ENCODE data around the gene CRAMP1.

CRAMP1 gene

GRCh38 chr16:1620391-1620790 lies 8.2 kb downstream of the CRAMP1 start:
- Histone ChIP-seq H3K4me3 (ENCODE audit: low read length) (no peak overlapping the region), H3K9me3 (replicated peaks; ENCODE audit: low read length) (no peaks in the 10 kb centered on the region), H3K4me2 (ENCODE audit: low read length) (no peak overlapping the region), H3K27me3 (ENCODE audit: control insufficient read depth, insufficient read depth, low read length) (no peaks in the 10 kb centered on the region), H3K36me3 (ENCODE audit: insufficient read depth, low read length) (peaks cover 46% of the 10 kb centered on the region), H3K9ac (ENCODE audit: low read depth, low read length) (no peak overlapping the region), H3K4me1 (ENCODE audit: control insufficient read depth, insufficient read depth, low read length) (peaks cover 4% of the 10 kb centered on the region)

DNA sequence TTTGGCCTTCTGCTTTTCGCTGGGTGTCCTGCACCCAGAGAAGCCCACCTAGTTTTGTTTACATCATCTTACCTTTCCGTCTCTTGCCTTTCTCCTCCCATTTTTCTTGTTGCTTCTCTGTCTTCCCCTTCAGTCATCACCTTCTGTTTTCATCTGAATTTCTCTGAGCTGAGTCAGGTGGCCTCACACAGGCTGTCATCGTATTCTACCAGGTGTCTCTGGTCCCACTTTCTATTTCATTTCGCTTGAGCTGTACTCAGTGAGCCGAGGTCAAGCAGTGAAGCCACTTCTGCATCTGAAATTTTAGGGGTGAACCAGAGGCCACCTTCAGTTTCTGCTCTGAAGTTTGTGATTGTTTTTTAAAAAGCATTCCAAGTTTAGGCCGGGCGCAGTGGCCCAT lies 9.7 kb downstream of the CRAMP1 start:
- Histone ChIP-seq H3K4me1 (ENCODE audit: control insufficient read depth, insufficient read depth, low read length) (no peaks in the 10 kb centered on the region), H3K4me2 (ENCODE audit: low read length) (no peak overlapping the region), H3K9ac (ENCODE audit: low read depth, low read length) (no peak overlapping the region), H3K9me3 (replicated peaks; ENCODE audit: low read length) (no peaks in the 10 kb centered on the region), H3K27me3 (ENCODE audit: control insufficient read depth, insufficient read depth, low read length) (no peaks in the 10 kb centered on the region), H3K4me3 (ENCODE audit: low read length) (no peak overlapping the region), H3K36me3 (ENCODE audit: insufficient read depth, low read length) (peaks cover 50% of the 10 kb centered on the region)

- H3K4me3 ChIP-seq (ENCODE audit: low read length), result no peak overlapping the region
- H3K27me3 ChIP-seq (ENCODE audit: control insufficient read depth, insufficient read depth, low read length), result no peaks in the 10 kb centered on the region
- no peaks in the 10 kb centered on the region for H3K9me3 ChIP-seq (replicated peaks; ENCODE audit: low read length)
- peaks cover 41% of the 10 kb centered on the region for H3K36me3 ChIP-seq (ENCODE audit: insufficient read depth, low read length)
- H3K4me1 ChIP-seq (ENCODE audit: control insufficient read depth, insufficient read depth, low read length), result no peaks in the 10 kb centered on the region
- H3K4me2 ChIP-seq (ENCODE audit: low read length), result no peak overlapping the region
- no peak overlapping the region for H3K9ac ChIP-seq (ENCODE audit: low read depth, low read length)
These were observed 14.2 kb downstream of the CRAMP1 start for GRCh38 chr16:1626327-1626726.

DNA sequence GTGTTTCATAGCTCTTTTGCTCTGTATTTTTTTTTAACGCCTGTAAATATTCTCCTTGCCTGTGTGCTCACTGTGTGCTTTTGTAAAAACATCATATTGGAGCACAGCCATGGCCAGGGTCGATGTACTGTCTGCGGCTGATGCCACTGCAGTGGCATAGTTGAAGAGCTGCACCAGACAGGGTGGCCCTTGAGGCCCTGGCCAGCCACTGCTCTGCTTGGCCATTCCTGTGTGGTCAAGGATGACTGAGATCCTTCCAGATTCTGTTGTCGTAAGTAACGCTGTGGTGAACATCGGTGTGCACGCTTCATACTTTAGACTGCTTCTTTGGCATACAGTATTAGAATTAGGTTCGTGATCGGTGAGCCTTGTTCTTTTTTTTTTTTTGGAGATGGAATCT lies 14.6 kb downstream of the CRAMP1 start:
- Histone ChIP-seq H3K9me3 (replicated peaks; ENCODE audit: low read length) (no peaks in the 10 kb centered on the region), H3K9ac (ENCODE audit: low read depth, low read length) (no peak overlapping the region), H3K27me3 (ENCODE audit: control insufficient read depth, insufficient read depth, low read length) (no peaks in the 10 kb centered on the region), H3K4me3 (ENCODE audit: low read length) (no peak overlapping the region), H3K4me2 (ENCODE audit: low read length) (no peak overlapping the region), H3K36me3 (ENCODE audit: insufficient read depth, low read length) (peaks cover 39% of the 10 kb centered on the region), H3K4me1 (ENCODE audit: control insufficient read depth, insufficient read depth, low read length) (no peaks in the 10 kb centered on the region)

DNA sequence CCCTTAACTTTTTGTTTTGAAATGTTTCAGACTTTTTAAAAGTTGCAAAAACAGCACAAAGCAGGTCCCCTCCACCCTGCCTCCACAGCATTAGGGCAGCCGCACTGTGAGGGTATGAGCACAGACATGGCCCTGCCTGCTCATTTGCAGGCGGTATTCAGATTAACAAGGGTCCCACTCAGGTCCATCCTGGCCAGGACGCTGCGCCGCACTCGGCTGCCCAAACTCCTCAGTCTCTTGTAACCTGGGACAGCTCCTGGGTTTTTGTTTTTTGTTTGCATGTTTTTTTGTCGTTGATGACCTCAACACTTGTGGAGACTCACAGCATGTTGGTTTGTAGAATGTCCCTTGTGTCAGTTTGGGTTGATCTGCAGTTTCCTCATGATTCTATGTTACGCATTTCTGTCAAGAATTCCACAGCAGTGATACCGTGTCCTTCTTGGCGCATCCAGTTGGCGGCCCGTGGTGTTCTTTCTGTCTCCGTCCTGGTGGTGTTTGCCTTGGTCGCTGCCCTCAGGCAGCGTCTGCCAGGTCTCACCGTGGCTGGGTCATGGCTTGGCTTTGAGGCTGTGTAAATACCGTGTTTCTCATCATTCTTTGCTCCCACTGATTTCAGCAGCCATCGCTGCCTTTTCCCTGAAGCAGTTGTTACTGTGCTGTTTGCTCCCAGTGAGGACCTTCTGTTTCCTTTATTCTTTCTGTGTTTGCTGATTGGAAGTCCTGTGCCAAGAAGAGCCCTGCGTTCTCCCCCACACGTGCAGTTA lies 18.5 kb downstream of the CRAMP1 start:
- Histone ChIP-seq H3K27me3 (ENCODE audit: control insufficient read depth, insufficient read depth, low read length) (no peaks in the 10 kb centered on the region), H3K36me3 (ENCODE audit: insufficient read depth, low read length) (peaks cover 64% of the 10 kb centered on the region), H3K4me2 (ENCODE audit: low read length) (no peak overlapping the region), H3K9ac (ENCODE audit: low read depth, low read length) (no peak overlapping the region), H3K9me3 (replicated peaks; ENCODE audit: low read length) (no peaks in the 10 kb centered on the region), H3K4me1 (ENCODE audit: control insufficient read depth, insufficient read depth, low read length) (no peaks in the 10 kb centered on the region), H3K4me3 (ENCODE audit: low read length) (no peak overlapping the region)

DNA sequence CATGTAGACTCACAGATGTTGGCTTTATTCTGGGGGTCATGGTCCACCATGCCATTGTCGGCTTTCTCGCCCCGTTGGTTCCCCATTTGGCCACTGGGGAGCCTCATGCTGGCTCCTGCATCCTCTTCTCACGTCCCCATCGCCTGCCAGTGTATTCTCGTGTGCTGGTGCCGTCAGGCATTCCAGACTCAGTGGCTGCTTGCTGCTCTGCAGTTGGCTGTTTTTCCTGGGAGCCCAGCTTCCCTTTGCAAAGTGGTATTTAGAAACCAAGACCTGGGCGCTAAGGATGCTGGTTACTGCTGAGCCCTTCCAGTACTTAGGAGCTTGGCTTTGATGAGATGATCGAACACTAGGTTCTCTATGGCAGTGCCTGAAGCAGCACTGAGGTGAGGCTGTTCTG lies 19.1 kb downstream of the CRAMP1 start:
- Histone ChIP-seq H3K9ac (ENCODE audit: low read depth, low read length) (no peak overlapping the region), H3K4me2 (ENCODE audit: low read length) (no peak overlapping the region), H3K9me3 (replicated peaks; ENCODE audit: low read length) (no peaks in the 10 kb centered on the region), H3K4me1 (ENCODE audit: control insufficient read depth, insufficient read depth, low read length) (no peaks in the 10 kb centered on the region), H3K4me3 (ENCODE audit: low read length) (no peak overlapping the region), H3K36me3 (ENCODE audit: insufficient read depth, low read length) (peaks cover 58% of the 10 kb centered on the region), H3K27me3 (ENCODE audit: control insufficient read depth, insufficient read depth, low read length) (no peaks in the 10 kb centered on the region)

DNA sequence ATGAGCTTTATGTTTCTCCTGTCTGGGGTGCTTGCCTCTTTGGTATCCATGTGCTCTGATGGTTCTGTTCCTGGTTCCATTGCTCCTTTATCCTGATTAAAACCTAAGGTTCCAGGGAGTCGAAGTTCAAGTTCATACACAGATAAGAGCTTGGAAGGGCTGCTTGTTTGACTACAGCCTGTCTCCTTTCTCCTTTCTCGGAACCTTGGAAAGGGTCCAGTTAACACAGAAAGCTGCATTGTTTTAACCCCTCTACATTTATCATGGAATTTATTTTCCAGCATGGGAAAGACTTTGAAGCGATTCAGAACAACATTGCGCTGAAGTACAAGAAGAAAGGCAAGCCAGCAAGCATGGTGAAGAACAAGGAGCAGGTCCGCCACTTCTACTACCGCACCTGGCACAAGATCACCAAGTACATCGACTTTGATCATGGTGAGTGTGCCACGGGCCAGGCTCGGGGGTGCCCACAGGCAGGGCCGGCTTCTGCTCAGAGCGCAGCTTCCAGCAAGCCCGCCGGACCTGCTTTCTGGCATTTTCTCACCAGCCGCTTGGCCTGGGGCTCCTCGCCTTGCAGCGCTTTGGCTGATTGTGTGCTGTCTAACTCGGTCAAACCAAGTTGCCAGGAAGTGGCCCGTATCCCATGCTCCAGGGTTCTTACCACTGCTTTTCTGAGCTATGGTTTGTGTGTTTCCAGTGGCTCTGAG lies 19.9 kb downstream of the CRAMP1 start:
- no peak overlapping the region for H3K4me2 ChIP-seq (ENCODE audit: low read length)
- H3K27me3 ChIP-seq (ENCODE audit: control insufficient read depth, insufficient read depth, low read length), result no peaks in the 10 kb centered on the region
- no peaks in the 10 kb centered on the region for H3K9me3 ChIP-seq (replicated peaks; ENCODE audit: low read length)
- H3K9ac ChIP-seq (ENCODE audit: low read depth, low read length), result no peak overlapping the region
- H3K4me3 ChIP-seq (ENCODE audit: low read length), result no peak overlapping the region
- H3K4me1 ChIP-seq (ENCODE audit: control insufficient read depth, insufficient read depth, low read length), result no peaks in the 10 kb centered on the region
- H3K36me3 ChIP-seq (ENCODE audit: insufficient read depth, low read length), result peaks cover 54% of the 10 kb centered on the region

DNA sequence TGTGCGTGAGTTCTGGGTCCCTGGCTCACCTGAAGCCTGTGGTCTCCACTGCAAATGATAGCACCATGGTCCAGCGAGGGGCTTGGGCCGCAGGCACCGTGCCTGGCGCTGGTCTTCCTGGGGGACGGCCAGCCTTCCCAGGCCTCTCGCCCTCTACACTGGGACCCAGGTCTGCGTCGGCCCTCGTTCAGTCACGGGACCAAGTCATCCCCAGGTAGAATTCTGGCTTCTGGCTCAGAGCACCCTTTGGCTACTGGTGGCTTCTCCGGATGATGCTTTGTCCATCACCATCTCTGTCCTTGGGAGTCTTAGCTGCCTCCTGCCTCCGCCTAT lies 20.4 kb downstream of the CRAMP1 start:
- Histone ChIP-seq H3K9me3 (replicated peaks; ENCODE audit: low read length) (no peaks in the 10 kb centered on the region), H3K4me1 (ENCODE audit: control insufficient read depth, insufficient read depth, low read length) (no peaks in the 10 kb centered on the region), H3K36me3 (ENCODE audit: insufficient read depth, low read length) (peaks cover 51% of the 10 kb centered on the region), H3K4me3 (ENCODE audit: low read length) (no peak overlapping the region), H3K9ac (ENCODE audit: low read depth, low read length) (no peak overlapping the region), H3K4me2 (ENCODE audit: low read length) (no peak overlapping the region), H3K27me3 (ENCODE audit: control insufficient read depth, insufficient read depth, low read length) (no peaks in the 10 kb centered on the region)

DNA sequence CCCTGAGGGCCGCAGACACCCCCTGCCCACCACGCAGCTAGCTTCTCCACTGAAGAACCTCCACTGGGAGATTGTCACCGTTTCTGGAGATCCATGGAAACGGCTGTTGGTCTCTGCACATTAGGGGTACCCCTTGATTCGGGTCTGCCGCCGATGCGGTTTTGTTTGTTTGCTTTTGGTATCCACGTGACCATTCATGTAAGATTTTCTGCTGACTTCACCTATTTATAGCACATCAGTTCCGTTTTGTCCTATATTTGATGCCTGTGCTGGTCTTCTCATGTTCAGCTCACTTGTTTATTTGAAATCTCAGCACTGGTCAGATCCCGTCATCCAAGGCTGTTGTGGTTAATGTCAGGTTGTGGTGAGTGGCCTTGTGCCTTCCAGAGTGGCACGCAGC lies 21.1 kb downstream of the CRAMP1 start:
- Histone ChIP-seq H3K4me3 (ENCODE audit: low read length) (no peak overlapping the region), H3K36me3 (ENCODE audit: insufficient read depth, low read length) (peaks cover 55% of the 10 kb centered on the region), H3K9me3 (replicated peaks; ENCODE audit: low read length) (no peaks in the 10 kb centered on the region), H3K9ac (ENCODE audit: low read depth, low read length) (no peak overlapping the region), H3K4me1 (ENCODE audit: control insufficient read depth, insufficient read depth, low read length) (no peaks in the 10 kb centered on the region), H3K27me3 (ENCODE audit: control insufficient read depth, insufficient read depth, low read length) (no peaks in the 10 kb centered on the region), H3K4me2 (ENCODE audit: low read length) (no peak overlapping the region)

GRCh38 chr16:1634541-1634940 lies 22.4 kb downstream of the CRAMP1 start:
- H3K4me1 ChIP-seq (ENCODE audit: control insufficient read depth, insufficient read depth, low read length), result no peaks in the 10 kb centered on the region
- no peak overlapping the region for H3K9ac ChIP-seq (ENCODE audit: low read depth, low read length)
- no peak overlapping the region for H3K4me3 ChIP-seq (ENCODE audit: low read length)
- H3K36me3 ChIP-seq (ENCODE audit: insufficient read depth, low read length), result peaks cover 58% of the 10 kb centered on the region
- no peak overlapping the region for H3K4me2 ChIP-seq (ENCODE audit: low read length)
- H3K9me3 ChIP-seq (replicated peaks; ENCODE audit: low read length), result no peaks in the 10 kb centered on the region
- no peaks in the 10 kb centered on the region for H3K27me3 ChIP-seq (ENCODE audit: control insufficient read depth, insufficient read depth, low read length)

DNA sequence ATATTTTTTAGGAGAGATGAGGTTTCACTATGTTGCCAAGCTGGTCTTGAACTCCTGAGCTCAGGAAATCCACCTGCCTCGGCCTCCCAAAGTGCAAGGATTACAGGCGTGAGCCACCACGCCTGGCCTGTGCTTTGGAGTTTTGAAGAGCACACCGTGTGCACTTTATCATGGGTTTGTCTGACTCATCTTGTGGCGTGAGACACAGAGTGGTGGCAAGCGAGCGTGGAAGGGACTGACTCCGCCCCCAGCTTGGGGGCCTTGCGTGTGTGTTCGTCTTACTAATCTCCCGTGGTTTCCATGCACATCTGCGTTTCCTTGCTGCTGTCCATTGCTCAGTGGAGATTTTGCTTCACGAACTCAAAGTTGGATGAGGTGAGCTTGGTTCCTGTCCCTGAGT lies 22.9 kb downstream of the CRAMP1 start:
- Histone ChIP-seq H3K4me3 (ENCODE audit: low read length) (no peak overlapping the region), H3K27me3 (ENCODE audit: control insufficient read depth, insufficient read depth, low read length) (no peaks in the 10 kb centered on the region), H3K36me3 (ENCODE audit: insufficient read depth, low read length) (peaks cover 63% of the 10 kb centered on the region), H3K4me1 (ENCODE audit: control insufficient read depth, insufficient read depth, low read length) (no peaks in the 10 kb centered on the region), H3K4me2 (ENCODE audit: low read length) (no peak overlapping the region), H3K9me3 (replicated peaks; ENCODE audit: low read length) (no peaks in the 10 kb centered on the region), H3K9ac (ENCODE audit: low read depth, low read length) (no peak overlapping the region)

DNA sequence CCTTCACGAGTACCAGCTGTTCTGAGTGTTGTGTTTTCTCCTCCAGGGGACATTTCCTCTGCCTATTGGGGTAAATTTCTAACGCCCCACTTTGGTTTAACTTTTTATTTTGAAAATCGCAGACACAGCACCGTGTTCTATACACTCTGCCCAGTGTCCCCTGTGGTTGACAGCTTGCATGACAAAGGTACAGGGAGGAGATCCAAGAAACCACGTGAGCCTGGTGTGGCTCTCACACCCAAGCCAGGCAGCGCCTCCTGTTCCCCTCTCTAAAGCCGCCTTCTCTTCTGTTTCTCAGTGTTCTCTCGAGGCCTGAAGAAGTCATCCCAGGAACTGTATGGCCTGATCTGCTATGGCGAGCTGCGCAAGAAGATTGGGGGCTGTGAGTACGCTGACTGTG lies 25.4 kb downstream of the CRAMP1 start:
- Histone ChIP-seq H3K4me2 (ENCODE audit: low read length) (no peak overlapping the region), H3K9ac (ENCODE audit: low read depth, low read length) (no peak overlapping the region), H3K9me3 (replicated peaks; ENCODE audit: low read length) (no peaks in the 10 kb centered on the region), H3K4me3 (ENCODE audit: low read length) (no peak overlapping the region), H3K4me1 (ENCODE audit: control insufficient read depth, insufficient read depth, low read length) (no peaks in the 10 kb centered on the region), H3K36me3 (ENCODE audit: insufficient read depth, low read length) (peaks cover 71% of the 10 kb centered on the region), H3K27me3 (ENCODE audit: control insufficient read depth, insufficient read depth, low read length) (no peaks in the 10 kb centered on the region)
